GM20431 (cell line): ENCODE data around the gene RASSF7.

Source experiments
- in situ Hi-C: fragments of 300-500 bp; cut with MseI, MboI; formaldehyde crosslinking; loops from one replicate; pipeline ENCODE4 v1.15.0; 2020; ENCODE audit warnings: low sequenced_read_pairs; ENCODE audit not compliant: unreplicated experiment

RASSF7 gene

DNA sequence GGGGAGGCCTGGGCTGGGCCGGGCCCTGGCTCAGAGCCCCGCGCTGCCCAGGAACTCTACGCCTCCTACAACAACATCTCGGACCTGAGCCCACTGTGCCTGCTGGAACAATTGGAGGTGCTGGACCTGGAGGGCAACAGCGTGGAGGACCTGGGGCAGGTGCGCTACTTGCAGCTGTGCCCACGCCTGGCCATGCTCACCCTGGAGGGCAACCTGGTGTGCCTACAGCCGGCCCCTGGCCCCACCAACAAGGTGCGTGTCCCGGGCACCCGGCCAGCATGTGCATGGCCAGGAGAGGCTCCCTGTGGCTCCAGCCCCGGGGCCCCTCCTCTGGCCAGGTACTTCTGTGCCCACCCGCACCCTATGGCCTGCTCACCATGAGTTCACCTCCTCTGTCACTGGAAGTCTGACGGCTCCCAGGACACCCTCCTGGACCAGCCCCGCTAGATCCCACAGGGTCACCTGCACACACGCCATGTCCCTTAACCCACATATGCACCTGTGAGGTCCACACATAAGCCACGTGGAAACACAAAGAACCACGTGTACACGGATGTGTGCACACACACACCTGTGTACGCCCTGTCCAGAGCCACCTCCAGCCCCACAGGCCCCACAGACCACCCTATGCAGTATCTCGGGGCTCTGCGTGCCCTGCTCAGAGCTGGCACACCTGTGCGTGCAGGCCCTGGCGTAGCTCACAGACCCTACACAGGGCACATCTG lies 10.6 kb upstream of the RASSF7 start:
- in situ Hi-C loops = loop anchor here (10.0 kb wide), 1 partner anchor 175 kb away; no protein-coding TSS in a partner anchor

DNA sequence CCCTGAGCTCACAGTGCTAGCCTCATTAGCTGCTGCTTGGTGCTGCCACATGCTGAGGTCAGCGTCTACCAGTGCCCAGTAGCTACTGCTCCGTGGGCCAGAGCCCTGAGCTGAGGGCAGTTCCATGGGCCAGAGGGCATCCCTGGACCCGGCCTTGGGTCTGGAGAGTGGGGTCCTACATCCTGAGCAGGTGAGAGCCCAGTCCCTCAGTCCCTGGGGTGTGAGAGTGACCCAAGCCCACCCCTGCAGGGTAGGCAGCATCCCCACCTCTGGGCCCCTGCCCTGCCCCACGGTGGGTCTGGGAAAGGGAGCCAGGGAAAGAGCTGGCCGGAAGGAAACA lies 10.1 kb upstream of the RASSF7 start:
- in situ Hi-C loops = loop anchor here (10.0 kb wide), 1 partner anchor 174 kb away; no protein-coding TSS in a partner anchor

GRCh38 chr11:551131-551530 lies 9.6 kb upstream of the RASSF7 start:
- in situ Hi-C loops = loop anchor here (10.0 kb wide), 1 partner anchor 174 kb away; no protein-coding TSS in a partner anchor

- in situ Hi-C loops = loop anchor here (10.0 kb wide), 1 partner anchor 173 kb away; no protein-coding TSS in a partner anchor
Measured at GRCh38 chr11:551596-551995, 9.2 kb upstream of the RASSF7 start.

GRCh38 chr11:553083-553987 lies 7.4 kb upstream of the RASSF7 start:
- in situ Hi-C loops = loop anchor here (10.0 kb wide), 1 partner anchor 171 kb away; no protein-coding TSS in a partner anchor

GRCh38 chr11:553988-554340 lies 6.8 kb upstream of the RASSF7 start:
- in situ Hi-C loops = loop anchor here (10.0 kb wide), 1 partner anchor 171 kb away; no protein-coding TSS in a partner anchor

DNA sequence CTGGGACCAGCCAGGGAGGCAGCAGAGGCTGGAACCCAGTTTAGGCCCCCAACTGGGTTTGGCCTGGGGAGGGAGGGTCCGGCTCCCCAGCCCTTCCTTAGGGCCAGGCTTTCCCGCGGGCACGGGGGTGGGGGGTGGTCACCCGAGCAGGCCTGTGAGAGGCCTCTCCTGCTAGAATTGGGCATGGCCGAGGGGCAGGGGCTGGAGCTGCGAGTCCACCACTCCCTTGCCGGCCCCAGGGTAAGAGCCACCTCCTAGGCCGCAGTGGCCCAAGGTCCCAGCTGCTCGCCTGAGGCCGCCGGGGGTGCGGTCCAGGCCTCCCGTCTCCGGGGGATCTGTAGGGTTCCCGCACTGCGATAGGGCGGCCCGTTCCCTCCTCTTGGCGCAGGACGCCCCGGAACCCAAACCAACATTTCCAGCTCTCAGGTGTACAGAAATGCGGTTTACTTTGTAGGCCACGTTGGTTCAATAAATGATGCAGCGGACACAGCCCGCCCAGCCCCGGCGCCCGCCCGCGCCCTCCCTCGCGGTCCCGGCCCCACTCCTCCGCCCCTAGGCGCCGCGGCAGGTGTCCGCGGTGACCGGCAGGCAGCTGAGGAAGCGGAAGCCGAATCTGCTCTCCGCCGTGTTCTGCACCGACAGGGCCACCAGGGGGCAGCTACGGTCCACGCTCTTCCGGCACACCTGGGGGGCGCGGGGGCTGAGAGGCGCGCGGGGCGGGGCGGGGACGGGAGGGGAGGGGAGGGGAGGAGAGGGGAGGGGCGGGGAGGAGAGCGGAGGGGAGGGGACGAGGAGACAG lies 6.1 kb upstream of the RASSF7 start:
- in situ Hi-C loops = loop anchor here (10.0 kb wide), 1 partner anchor 170 kb away; no protein-coding TSS in a partner anchor

DNA sequence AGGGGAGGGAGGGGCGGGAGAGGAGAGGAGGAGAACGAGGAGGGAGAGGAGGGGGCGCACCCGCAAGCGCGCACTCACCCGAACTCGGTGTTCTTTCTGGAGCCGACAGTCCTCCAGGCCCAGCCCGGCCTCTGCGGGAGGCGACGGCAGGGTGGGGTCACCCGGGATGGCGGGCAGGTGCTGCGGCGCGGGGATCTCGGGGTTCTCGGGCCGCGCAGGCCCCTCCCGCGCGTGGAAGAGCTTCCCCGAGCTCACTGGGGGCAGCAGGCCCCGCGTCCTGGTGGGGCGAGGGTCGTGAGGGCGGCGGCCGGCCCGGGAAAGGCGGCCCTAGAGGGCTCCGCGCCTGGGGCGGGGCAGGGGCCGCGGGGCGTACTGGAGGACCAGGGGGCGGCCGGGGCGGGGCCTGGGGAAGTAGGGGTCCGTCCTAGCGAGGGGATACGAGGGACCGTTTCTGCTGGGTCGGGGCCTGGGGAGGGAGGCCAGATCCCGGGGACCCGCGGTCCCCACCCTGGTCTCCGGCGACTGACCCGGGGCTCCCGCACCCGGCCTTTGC lies 5.5 kb upstream of the RASSF7 start:
- in situ Hi-C loops = loop anchor here (10.0 kb wide), 1 partner anchor 169 kb away; no protein-coding TSS in a partner anchor

DNA sequence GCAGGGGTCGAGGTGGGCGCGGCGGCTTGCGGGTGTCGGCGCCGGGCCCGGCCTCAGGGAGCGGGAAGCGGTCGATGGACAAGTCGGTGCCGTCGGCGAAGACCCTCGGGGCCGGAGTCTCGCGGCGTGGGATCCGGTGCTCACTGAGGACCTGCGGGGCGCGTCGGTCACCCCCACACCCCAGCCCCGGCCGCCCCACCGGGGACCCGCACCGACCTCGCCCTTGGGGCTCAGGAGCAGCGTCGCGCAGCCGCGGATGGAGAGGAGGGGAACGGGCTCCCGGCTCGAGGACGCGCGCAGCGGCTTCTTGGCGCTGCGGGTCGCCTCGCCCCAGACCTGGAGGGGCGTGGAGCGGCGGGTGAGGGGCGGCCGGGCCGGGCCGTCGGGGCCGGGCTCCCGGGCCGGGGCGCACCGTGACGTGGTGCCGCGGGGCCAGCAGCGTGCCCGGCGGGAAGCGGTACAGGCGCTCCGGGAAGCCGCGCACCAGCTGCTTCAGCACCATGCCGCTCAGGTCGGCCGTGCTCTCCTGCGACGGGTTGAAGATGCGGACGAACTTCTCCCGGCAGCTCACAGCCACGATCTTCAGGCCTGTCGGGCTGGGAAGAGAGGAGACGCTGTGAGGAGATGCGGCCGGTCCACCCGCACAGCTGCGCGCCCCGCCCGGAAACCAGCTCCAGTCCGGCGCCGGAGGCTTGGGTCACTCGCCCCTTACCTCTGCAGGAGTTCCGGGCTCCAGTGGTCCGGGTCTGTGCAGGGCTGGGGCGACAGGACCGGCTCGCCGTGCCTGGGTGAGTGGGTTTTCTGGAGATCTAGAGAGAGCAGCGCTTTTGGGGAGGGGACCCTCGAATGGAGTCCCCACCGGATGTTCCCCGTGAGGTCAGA lies 4.7 kb upstream of the RASSF7 start:
- in situ Hi-C loops = loop anchor here (10.0 kb wide), 1 partner anchor 169 kb away; no protein-coding TSS in a partner anchor

DNA sequence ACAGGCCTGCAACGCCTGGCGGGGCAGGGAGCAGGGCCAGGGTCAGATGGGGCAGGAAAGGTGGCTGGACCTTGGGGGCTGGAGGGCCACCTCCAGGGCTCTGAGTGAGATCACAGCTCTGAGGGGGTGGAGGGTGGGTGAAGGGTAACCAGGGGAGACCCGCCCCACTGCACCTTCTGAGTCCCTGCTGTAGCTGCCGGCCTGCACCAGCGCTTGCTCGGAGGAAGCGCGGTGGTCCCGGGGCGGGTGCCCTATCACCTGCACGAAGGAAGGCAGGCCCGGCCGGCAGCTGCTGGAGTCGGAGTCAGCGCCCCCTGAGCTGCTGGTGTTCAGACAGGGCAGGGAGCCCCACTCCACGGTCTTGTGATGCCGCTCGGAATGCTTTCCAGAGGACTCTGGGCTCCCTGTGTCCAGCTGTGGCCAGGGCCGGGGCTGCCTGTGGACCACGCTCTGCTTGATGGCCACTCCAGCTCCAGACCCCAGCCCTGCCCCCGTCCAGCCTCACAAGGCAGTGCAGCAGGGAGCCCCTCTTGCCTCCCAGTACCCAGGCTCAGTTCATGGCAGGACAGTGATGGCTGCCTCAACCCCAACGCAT lies 4.0 kb upstream of the RASSF7 start:
- in situ Hi-C loops = loop anchor here (10.0 kb wide), 1 partner anchor 168 kb away; no protein-coding TSS in a partner anchor

GRCh38 chr11:557328-558132 lies 3.2 kb upstream of the RASSF7 start:
- in situ Hi-C loops = loop anchor here (10.0 kb wide), 1 partner anchor 167 kb away; no protein-coding TSS in a partner anchor

DNA sequence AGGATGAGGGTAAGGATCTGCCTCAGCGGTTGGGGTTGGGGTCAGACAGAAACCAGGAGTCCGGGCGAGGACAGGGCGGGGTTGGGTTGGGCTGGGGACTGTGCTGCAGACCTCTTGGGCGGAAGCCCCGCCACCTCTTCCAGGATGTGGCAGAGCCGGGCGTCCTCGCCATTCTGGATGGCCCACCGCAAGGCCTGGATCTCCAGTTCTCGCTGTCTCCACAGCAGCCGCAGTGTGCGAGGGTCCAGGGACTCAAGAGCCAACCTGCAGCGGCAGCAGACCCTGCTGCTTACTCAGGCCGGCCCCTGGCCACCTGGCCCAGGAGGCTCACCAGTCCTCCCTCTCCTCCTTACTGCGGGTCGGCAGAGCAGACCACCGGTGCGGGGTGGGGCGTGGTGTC lies 2.3 kb upstream of the RASSF7 start:
- in situ Hi-C loops = loop anchor here (10.0 kb wide), 1 partner anchor 166 kb away; no protein-coding TSS in a partner anchor

DNA sequence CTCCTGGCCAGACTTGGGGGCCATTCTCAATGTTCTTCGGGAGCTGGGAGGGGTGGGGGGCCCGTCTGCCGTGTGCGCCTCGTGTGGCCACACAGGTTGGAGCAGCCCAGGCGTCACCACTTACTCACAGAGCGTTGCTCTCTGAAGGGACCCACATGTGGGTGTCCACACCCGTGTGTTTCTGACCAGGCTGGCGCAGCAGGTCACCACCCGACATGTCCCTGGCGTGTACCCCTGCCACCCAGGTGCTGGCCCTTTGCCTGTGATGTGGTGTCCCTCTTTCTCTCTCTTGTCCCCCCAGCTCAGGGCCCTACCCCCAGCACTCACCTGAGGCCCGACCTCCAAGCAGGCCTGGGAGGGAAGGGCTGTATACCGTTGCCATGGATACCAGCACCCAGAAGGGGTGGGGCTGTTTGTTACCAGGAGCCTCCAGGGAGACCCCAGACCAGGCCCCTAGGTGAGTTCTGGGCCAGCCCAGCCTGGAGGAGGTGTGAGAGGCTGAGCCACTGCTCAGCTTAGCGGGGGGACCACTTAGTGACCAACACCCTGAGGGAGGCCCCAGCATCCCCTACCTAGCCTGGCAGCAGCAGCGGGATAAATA lies 1.6 kb upstream of the RASSF7 start:
- in situ Hi-C loops = loop anchor here (10.0 kb wide), 1 partner anchor 166 kb away; no protein-coding TSS in a partner anchor

DNA sequence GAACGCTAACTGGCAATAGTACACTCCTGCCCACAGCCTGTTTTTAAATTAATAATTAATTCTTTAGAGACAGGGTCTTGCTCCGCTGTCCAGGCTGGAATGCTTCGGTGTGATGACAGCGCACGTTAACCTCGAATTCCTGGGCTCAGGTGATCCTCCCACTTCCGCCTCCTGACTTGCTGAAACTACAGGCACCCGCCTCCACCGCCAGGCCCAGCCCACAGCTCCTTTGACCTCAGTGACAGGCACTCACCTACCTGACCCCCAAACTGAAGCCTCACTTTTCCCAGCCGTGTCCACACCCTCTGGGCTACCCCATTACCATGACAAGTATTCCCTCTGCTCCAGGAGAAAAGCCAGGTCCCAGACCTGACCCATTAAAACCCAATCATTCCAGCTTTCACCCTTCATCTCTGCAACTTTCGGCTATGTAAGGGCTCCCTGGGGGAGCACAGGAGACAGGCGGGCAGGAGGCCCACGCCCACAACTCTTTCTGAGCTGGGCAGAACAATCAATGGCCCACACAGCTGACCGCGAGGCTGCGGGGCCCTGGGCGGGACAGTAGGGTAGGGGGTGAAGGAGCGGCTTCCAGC lies 962 bp upstream of the RASSF7 start:
- in situ Hi-C loops = loop anchor here (10.0 kb wide), 1 partner anchor 165 kb away; no protein-coding TSS in a partner anchor

DNA sequence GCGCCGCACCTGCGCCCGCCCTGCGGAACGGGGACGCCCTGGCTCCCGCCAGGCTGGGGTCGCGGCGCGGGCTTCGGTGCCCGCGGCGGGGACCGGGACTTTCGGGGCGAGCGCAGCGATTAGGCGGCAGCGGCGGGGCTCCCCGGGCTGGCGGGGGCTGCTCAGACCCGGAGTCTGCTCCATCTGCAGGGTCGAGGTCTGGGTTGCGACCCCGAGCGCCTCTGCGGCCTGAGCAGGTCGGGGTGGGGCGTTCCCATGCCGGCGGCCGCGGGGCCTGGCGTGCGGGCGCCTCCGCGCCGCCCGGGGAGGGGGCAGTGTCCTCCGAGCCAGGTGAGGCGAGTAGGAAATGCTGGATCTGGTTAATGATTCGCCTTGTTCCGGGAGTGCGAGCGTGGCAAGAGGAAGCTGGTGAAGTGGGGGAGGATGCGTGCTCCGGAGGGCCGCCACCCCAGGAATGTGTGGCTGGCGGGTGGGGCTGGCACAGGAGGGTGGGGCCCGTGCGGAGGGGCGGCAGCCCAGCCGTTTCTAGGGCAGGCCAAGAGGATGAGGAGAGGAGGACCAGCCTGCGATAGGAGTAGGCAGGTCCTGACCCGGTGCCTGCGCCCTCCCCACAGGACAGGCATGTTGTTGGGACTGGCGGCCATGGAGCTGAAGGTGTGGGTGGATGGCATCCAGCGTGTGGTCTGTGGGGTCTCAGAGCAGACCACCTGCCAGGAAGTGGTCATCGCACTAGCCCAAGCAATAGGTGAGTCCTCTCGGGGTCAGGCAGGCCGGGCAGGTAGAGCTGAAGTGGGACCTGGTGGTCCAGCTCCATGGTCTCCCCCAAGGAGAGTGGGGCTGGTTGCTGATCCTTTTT lies 606 bp downstream of the RASSF7 start:
- in situ Hi-C loops = no loop called here
